H1 (cell line): ENCODE results near the gene ANKRD30A. TPM values are rescaled to one million over a fixed set of nuclear protein-coding genes. Genes with fewer than 3 reads are reported as not detected.
"Not testable (repeated sequence)": the region's sequence is repeated elsewhere in the genome, so short reads cannot be mapped to it uniquely, and the experiment has no call there.

Experiments
- CTCF ChIA-PET: fragments of 300-600 bp; sonication (Branson Sonifier 250); formaldehyde crosslinking; loops from one replicate; lab custom pipeline; 2021; ENCODE audit not compliant: partially characterized antibody; lab: Charles Lee
- POLR2A ChIA-PET: fragments of 300-600 bp; sonication (Branson Sonifier 250); formaldehyde crosslinking; loops from one replicate; lab custom pipeline; 2021; ENCODE audit warnings: inconsistent platforms; ENCODE audit not compliant: partially characterized antibody; lab: Charles Lee
- DNase-seq, 2 experiments: peaks; one replicate each; pipeline versions ENCODE4 v3.0.0 to v3.0.0-alpha.2; 2010 to 2022; ENCODE audit warnings: low spot score in 2 of 2, low read depth in 1 of 2, mixed read lengths in 1 of 2
- FAIRE-seq: peaks from 2 replicates; lab custom pipeline; 2011; peaks lifted over from hg19 to GRCh38; lab: Jason Lieb, UNC
- H2AFZ ChIP-seq: 2 replicates; pipeline ENCODE4 v1.8.1; 2012; ENCODE audit warnings: low read length, inconsistent platforms
- H2AK5ac ChIP-seq: 2 replicates; pipeline ENCODE4 v1.6.1; 2013; ENCODE audit warnings: low read depth, low read length
- H2BK120ac ChIP-seq: replicated peaks from 2 replicates; pipeline ENCODE3; 2013; ENCODE audit warnings: low read depth, low read length, inconsistent platforms
- H2BK12ac ChIP-seq: 2 replicates; pipeline ENCODE4 v1.6.1; 2013; ENCODE audit warnings: low read depth, low read length
- H2BK15ac ChIP-seq: 2 replicates; pipeline ENCODE4 v1.6.1; 2013; ENCODE audit warnings: low read length
- H2BK20ac ChIP-seq: 2 replicates; pipeline ENCODE4 v1.6.1; 2013; ENCODE audit warnings: low read length
- H2BK5ac ChIP-seq: 2 replicates; pipeline ENCODE4 v1.6.1; 2013; ENCODE audit warnings: low read depth, low read length
- H3K14ac ChIP-seq: 2 replicates; pipeline ENCODE4 v1.6.1; 2013; ENCODE audit warnings: inconsistent platforms; ENCODE audit not compliant: insufficient read length
- H3K18ac ChIP-seq: 2 replicates; pipeline ENCODE4 v1.6.1; 2013; ENCODE audit warnings: low read length; ENCODE audit errors: extremely low read depth
- H3K23ac ChIP-seq: 2 replicates; pipeline ENCODE4 v1.6.1; 2013; ENCODE audit warnings: inconsistent platforms; ENCODE audit not compliant: insufficient read length
- H3K23me2 ChIP-seq: 2 replicates; pipeline ENCODE4 v1.6.1; 2013; ENCODE audit warnings: low read depth, low read length
- H3K27ac ChIP-seq: 2 replicates; pipeline ENCODE4 v1.6.1; 2011; ENCODE audit warnings: low read depth, low read length, inconsistent platforms
- H3K27me3 ChIP-seq, 4 experiments: replicated peaks in 1 of 4; 1 replicate in 1 of 4; 2 replicates in 3 of 4; pipeline versions ENCODE4 v1.6.1 to v1.8.1; 2011 to 2013; ENCODE audit warnings: low read length in 3 of 4, mild to moderate bottlenecking in 3 of 4, inconsistent platforms in 2 of 4, mixed read lengths in 2 of 4, moderate library complexity in 1 of 4; ENCODE audit not compliant: control insufficient read depth in 3 of 4, insufficient read depth in 3 of 4; ENCODE audit errors: extremely low read depth in 1 of 4
- H3K36me3 ChIP-seq, 4 experiments: 2 replicates each; pipeline versions ENCODE4 v1.6.1 to v1.8.1; 2011 to 2013; ENCODE audit warnings: mild to moderate bottlenecking in 4 of 4, low read length in 3 of 4, moderate library complexity in 2 of 4, control low read depth in 1 of 4, inconsistent platforms in 1 of 4; ENCODE audit not compliant: insufficient read depth in 4 of 4, control insufficient read depth in 2 of 4
- H3K4ac ChIP-seq: replicated peaks from 2 replicates; pipeline ENCODE3; 2013; ENCODE audit warnings: low read length, low read depth, mixed read lengths, inconsistent platforms; ENCODE audit not compliant: insufficient read length
- H3K4me1 ChIP-seq, 4 experiments: replicated peaks in 1 of 4; 1 replicate in 1 of 4; 2 replicates in 3 of 4; pipeline versions ENCODE4 v1.6.1 to v1.8.1; 2011 to 2013; ENCODE audit warnings: low read length in 3 of 4, inconsistent platforms in 2 of 4, mixed read lengths in 1 of 4; ENCODE audit not compliant: insufficient read depth in 4 of 4, control insufficient read depth in 3 of 4
- H3K4me2 ChIP-seq, 2 experiments: 2 replicates each; pipeline versions ENCODE4 v1.6.1 to v1.8.1; 2011 to 2013; ENCODE audit warnings: low read depth in 2 of 2, low read length in 2 of 2, control low read depth in 1 of 2, inconsistent platforms in 1 of 2, mild to moderate bottlenecking in 1 of 2; ENCODE audit not compliant: insufficient read depth in 1 of 2
- H3K4me3 ChIP-seq, 4 experiments: fragments of 200-600, 300-600 bp in 1 of 4; sonication (generic), shearing (Covaris generic), sonication (Bioruptor Twin) in 1 of 4; 2 replicates each; pipeline versions ENCODE4 v1.5.1 to v1.8.1; 2011 to 2016; ENCODE audit warnings: low read length in 4 of 4, low read depth in 3 of 4, control low read depth in 2 of 4, inconsistent platforms in 2 of 4, mild to moderate bottlenecking in 2 of 4, mixed read lengths in 1 of 4, moderate library complexity in 1 of 4; ENCODE audit not compliant: insufficient read depth in 2 of 4; ENCODE audit errors: extremely low read depth in 1 of 4
- H3K56ac ChIP-seq: replicated peaks from 2 replicates; pipeline ENCODE3; 2013; ENCODE audit warnings: low read depth, mild to moderate bottlenecking, mixed read lengths, low read length, inconsistent platforms; ENCODE audit not compliant: insufficient read length
- H3K79me1 ChIP-seq: 2 replicates; pipeline ENCODE4 v1.6.1; 2013; ENCODE audit warnings: low read depth, low read length, control low read depth
- H3K79me2 ChIP-seq, 2 experiments: 2 replicates each; pipeline versions ENCODE4 v1.6.1 to v1.8.1; 2012 to 2013; ENCODE audit warnings: low read length in 2 of 2, mild to moderate bottlenecking in 2 of 2, inconsistent platforms in 1 of 2; ENCODE audit not compliant: insufficient read depth in 2 of 2, control insufficient read depth in 1 of 2
- H3K9ac ChIP-seq, 4 experiments: replicated peaks in 1 of 4; 1 replicate in 1 of 4; 2 replicates in 3 of 4; pipeline versions ENCODE4 v1.6.1 to v1.8.1; 2011 to 2013; ENCODE audit warnings: low read depth in 3 of 4, low read length in 3 of 4, control low read depth in 2 of 4, mild to moderate bottlenecking in 2 of 4, moderate library complexity in 2 of 4, inconsistent platforms in 1 of 4; ENCODE audit errors: extremely low read depth in 1 of 4
- H3K9me3 ChIP-seq, 2 experiments: 2 replicates each; pipeline versions ENCODE4 v1.6.1 to v1.8.1; 2012 to 2013; ENCODE audit warnings: mild to moderate bottlenecking in 2 of 2, moderate library complexity in 2 of 2, control low read depth in 1 of 2, inconsistent platforms in 1 of 2, low read depth in 1 of 2, low read length in 1 of 2, mixed read lengths in 1 of 2; ENCODE audit not compliant: insufficient read depth in 2 of 2
- H4K20me1 ChIP-seq, 2 experiments: replicated peaks in 1 of 2; 2 replicates each; pipeline versions ENCODE3 to v1.8.1; 2011 to 2013; ENCODE audit warnings: inconsistent platforms in 2 of 2, low read length in 2 of 2, mild to moderate bottlenecking in 1 of 2; ENCODE audit not compliant: insufficient read depth in 2 of 2, control insufficient read depth in 1 of 2
- H4K5ac ChIP-seq: 2 replicates; pipeline ENCODE4 v1.6.1; 2013; ENCODE audit warnings: low read length, low read depth, mixed read lengths, inconsistent platforms; ENCODE audit not compliant: insufficient read length
- H4K8ac ChIP-seq: 2 replicates; pipeline ENCODE4 v1.8.0; 2013; ENCODE audit warnings: mild to moderate bottlenecking, moderate library complexity, low read length, inconsistent platforms; ENCODE audit not compliant: insufficient read depth; ENCODE audit errors: extremely low read depth
- H4K91ac ChIP-seq: replicated peaks from 2 replicates; pipeline ENCODE3; 2013; ENCODE audit warnings: low read length, mixed read lengths, inconsistent platforms; ENCODE audit not compliant: insufficient read length
- EZH2 ChIP-seq: fragments of 200-600 bp; sonication (generic); IDR thresholded peaks from 2 replicates; pipeline ENCODE4 v1.7.1; 2012; ENCODE audit warnings: low read depth, mild to moderate bottlenecking, moderate library complexity, low read length, inconsistent platforms; ENCODE audit not compliant: severe bottlenecking
- KDM1A ChIP-seq: fragments of 200-600, 300-600 bp; sonication (generic); IDR thresholded peaks from 2 replicates; pipeline ENCODE4 v1.7.1; 2016; ENCODE audit warnings: mild to moderate bottlenecking, low read length, borderline replicate concordance
- NRF1 ChIP-seq: IDR thresholded peaks from 2 replicates; pipeline ENCODE4 v1.6.1; 2011; ENCODE audit warnings: mild to moderate bottlenecking, low read depth, low read length, improper control_type of control experiment
- WGBS, 2 experiments: shearing (Covaris generic) in 1 of 2; methylation state at CpG; one replicate each; pipeline versions ENCODE4 v1.1.6 to v1.1.7; 2013 to 2015; ENCODE audit warnings: low lambda C conversion rate in 2 of 2, mixed read lengths in 2 of 2, inconsistent platforms in 1 of 2, low coverage in 1 of 2, missing lambda C conversion rate in 1 of 2; ENCODE audit not compliant: insufficient replicate concordance in 2 of 2, insufficient coverage in 1 of 2, insufficient read length in 1 of 2; ENCODE audit errors: extremely low coverage in 1 of 2, missing lambda C conversion rate in 1 of 2; 5-methylcytosine and 5-hydroxymethylcytosine counted together
- polyA plus RNA-seq, 7 experiments: library from polyadenylated mRNA; depleted of rRNA in 3 of 7; stranded (reverse) in 5 of 7; unstranded in 2 of 7; fragments of >200 nt in 5 of 7; fragments of 200-250 nt in 2 of 7; gene quantifications; 1 replicate in 5 of 7; 2 replicates in 1 of 7; 4 replicates in 1 of 7; pipeline versions ENCODE4 v1.2.1 to v1.2.3, GENCODE V29; 2011 to 2013; ENCODE audit warnings: missing spikeins in 2 of 7, mixed read lengths in 2 of 7
- total RNA-seq: library from RNA; stranded (reverse); fragmentation: NEBNext Ultra II Directional; extraction: Animal tissue kit (Norgen Biotek cat#: 25700); gene quantifications from 2 replicates; pipeline ENCODE4 v1.2.1, GENCODE V29; 2021

The ANKRD30A gene
- total and polyA plus RNA-seq, 2 of the 8 experiments (the other 6 are each of a cell fraction or from before 2014, with no cell fraction given), result not detected

DNA sequence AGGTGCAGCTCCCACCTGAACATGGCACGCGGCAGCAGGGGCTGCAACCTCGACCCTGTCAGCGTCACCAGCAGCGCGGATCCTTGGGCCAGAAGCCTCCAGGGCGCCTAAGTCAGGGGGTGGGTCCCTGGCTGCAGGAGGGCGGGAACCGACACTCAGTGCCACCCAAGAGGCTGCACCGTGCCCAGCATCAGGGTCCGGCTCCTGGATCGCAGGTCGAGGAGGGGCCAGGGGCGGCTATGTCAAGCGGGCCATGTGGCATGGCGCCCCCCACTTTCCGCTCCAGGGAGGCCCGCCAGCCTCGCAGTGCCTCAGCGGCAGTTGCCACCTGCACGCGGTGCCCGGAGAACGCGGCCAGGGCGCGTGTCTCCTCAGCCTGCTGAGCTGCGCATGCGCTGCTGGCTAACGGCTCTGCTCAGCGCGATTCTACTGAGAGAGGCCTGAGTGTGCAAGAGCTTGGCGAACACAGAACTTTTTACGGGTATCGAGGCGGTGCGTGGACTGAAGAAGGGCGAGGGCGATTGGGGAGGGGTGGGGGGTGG is at the start of gene ANKRD30A (continued):
- TF ChIP-seq NRF1 (no peak), EZH2 (no peak), KDM1A (no peak)
- TF ChIP-seq, all 59 proteins: peak for 0

GRCh38 chr10:37076083-37076482 is 49.3 kb upstream of the ANKRD30A start:
- H3K23me2 ChIP-seq, H2BK120ac ChIP-seq, H3K36me3 ChIP-seq, H3K4me3 ChIP-seq, H3K56ac ChIP-seq, H3K27ac ChIP-seq, H3K9ac ChIP-seq, H3K18ac ChIP-seq, H2BK5ac ChIP-seq, H4K91ac ChIP-seq, H2AFZ ChIP-seq, H3K79me1 ChIP-seq, H3K4ac ChIP-seq, DNase-seq, H3K23ac ChIP-seq, H2AK5ac ChIP-seq, POLR2A ChIA-PET, H4K8ac ChIP-seq, H3K27me3 ChIP-seq, H3K4me1 ChIP-seq, H3K79me2 ChIP-seq, H3K14ac ChIP-seq, H2BK12ac ChIP-seq, FAIRE-seq, CTCF ChIA-PET, H4K20me1 ChIP-seq, H3K4me2 ChIP-seq, H4K5ac ChIP-seq, H2BK15ac ChIP-seq, H2BK20ac ChIP-seq: not testable (repeated sequence)
- H3K9me3 ChIP-seq, result peaks cover 60 to 64% of the 10 kb centered on the region in 2 experiments
- 82% methylated on average over 4 of the region's 10 CpGs; no CpG with 5 or more reads in 1 of the 2 experiments for WGBS, 2 experiments
